Right lobe of liver (tissue), 6 donors: Measurements from ENCODE around the gene PPM1B. TPM values are rescaled to one million over a fixed set of nuclear protein-coding genes. Genes with fewer than 3 reads are reported as not detected.

Experiments used
- ATAC-seq, 4 donors: fragments of 200-7000 bp; cut with Tn5 transposase; one replicate each; pipeline ENCODE4 v1.9.1; 2020; ENCODE audit warnings: mild to moderate bottlenecking in 4 of 4, moderate library complexity in 4 of 4
- DNase-seq, 3 donors: peaks; one replicate each; pipeline ENCODE4 v3.0.0-alpha.2; 2020
- H3K27ac ChIP-seq, 3 donors: fragments of 200-600 bp; one replicate each; pipeline ENCODE4 v1.8.0; 2022
- H3K27me3 ChIP-seq, 2 donors: fragments of 200-600 bp; one replicate each; pipeline ENCODE4 v1.8.0; 2022
- H3K36me3 ChIP-seq, 4 donors: fragments of 200-600 bp; sonication (generic) in 1 of 4; one replicate each; pipeline versions ENCODE4 v1.5.1 to v1.8.0; 2017 to 2022; ENCODE audit warnings: control low read depth in 1 of 4
- H3K4me1 ChIP-seq, 4 donors: fragments of 200-600 bp; sonication (generic) in 1 of 4; one replicate each; pipeline versions ENCODE4 v1.5.1 to v1.8.0; 2017 to 2022; ENCODE audit warnings: control low read depth in 1 of 4
- H3K4me3 ChIP-seq, 3 donors: fragments of 200-600 bp; one replicate each; pipeline ENCODE4 v1.8.0; 2022
- H3K9me3 ChIP-seq, 4 donors: fragments of 200-600 bp; sonication (generic) in 1 of 4; one replicate each; pipeline versions ENCODE4 v1.5.1 to v1.8.0; 2017 to 2022; ENCODE audit warnings: control low read depth in 1 of 4
- CTCF ChIP-seq, 4 donors: fragments of 200-600 bp in 3 of 4; fragments of 450-650 bp in 1 of 4; IDR thresholded peaks; one replicate each; pipeline versions ENCODE4 v1.5.1 to v1.8.0; 2016 to 2022; ENCODE audit warnings: antibody characterized with exemption in 4 of 4, mild to moderate bottlenecking in 2 of 4
- POLR2A ChIP-seq: fragments of 450-650 bp; IDR thresholded peaks from one replicate; pipeline ENCODE4 v1.6.1; 2017; ENCODE audit warnings: antibody characterized with exemption, mild to moderate bottlenecking
- WGBS: methylation state at CpG from one replicate; pipeline ENCODE4 v1.1.6; 2018; ENCODE audit warnings: low coverage, low lambda C conversion rate; ENCODE audit not compliant: insufficient coverage; ENCODE audit errors: missing lambda C conversion rate; 5-methylcytosine and 5-hydroxymethylcytosine counted together
- intact Hi-C, 2 donors: fragments of 100-400 bp; cut with DNase I; formaldehyde crosslinking; loops; one replicate each; pipeline versions ENCODE4 v1.11.2 to v1.14.1; 2022
- total RNA-seq, 6 experiments: library from RNA; depleted of rRNA in 2 of 6; stranded (reverse); fragments of >200 nt in 2 of 6; fragmentation: NEBNext Ultra II Directional in 3 of 6; extraction: Animal tissue kit (Norgen Biotek cat#: 25700) in 3 of 6; gene quantifications; one replicate each; pipeline versions ENCODE4 v1.1.0 to v1.2.4, GENCODE V29; 2016 to 2023
- donor health status: DM: no; HTN: yes; CAD: no.
- donor health status: DM: no; HTN: no; CAD: no.
- donor health status: DM: no; HTN: no; CAD: no.
- donor health status: DM: no; HTN: yes; CAD: no.
- donor health status: DM: no; HTN: yes; CAD: no.

Gene PPM1B
- total RNA-seq, 6 experiments from 2014 or later: 20.4 to 43.3 (median 27.8) TPM

- H3K27ac ChIP-seq: no peak overlapping the region
- H3K27me3 ChIP-seq: no peaks in the 10 kb centered on the region
- ATAC-seq (peak in 3 of 4 donors; percentile 36 to 42 (median 40)), DNase-seq (no peak)
- peaks cover 0 to 31% (median 7%) of the 10 kb centered on the region in 4 donors for H3K4me1 ChIP-seq
- intact Hi-C loops: no loop called here
- TF ChIP-seq CTCF (IDR thresholded peaks at IDR 0.05): no peak
- TF ChIP-seq POLR2A: no peak
- 78% methylated on average over 2 of the region's 2 CpGs for WGBS
- no peaks in the 10 kb centered on the region for H3K36me3 ChIP-seq
- H3K9me3 ChIP-seq: no peaks in the 10 kb centered on the region
- H3K4me3 ChIP-seq: no peak overlapping the region
Observed at GRCh38 chr2:44181648-44182047, 13.0 kb downstream of the PPM1B start.

GRCh38 chr2:44184106-44184505 lies 15.4 kb downstream of the PPM1B start:
- no peaks in the 10 kb centered on the region for H3K36me3 ChIP-seq
- TF ChIP-seq POLR2A: no peak
- no peak for TF ChIP-seq CTCF (IDR thresholded peaks at IDR 0.05)
- peaks cover 0 to 31% (median 8%) of the 10 kb centered on the region in 4 donors for H3K4me1 ChIP-seq
- peak; percentile 36 to 62 (median 50) for ATAC-seq
- no peaks in the 10 kb centered on the region for H3K27me3 ChIP-seq
- intact Hi-C loops: no loop called here
- H3K9me3 ChIP-seq: no peaks in the 10 kb centered on the region
- WGBS: 50% methylated on average over 3 of the region's 3 CpGs
- H3K27ac ChIP-seq: no peak overlapping the region
- DNase-seq: no peak
- no peak overlapping the region for H3K4me3 ChIP-seq

DNA sequence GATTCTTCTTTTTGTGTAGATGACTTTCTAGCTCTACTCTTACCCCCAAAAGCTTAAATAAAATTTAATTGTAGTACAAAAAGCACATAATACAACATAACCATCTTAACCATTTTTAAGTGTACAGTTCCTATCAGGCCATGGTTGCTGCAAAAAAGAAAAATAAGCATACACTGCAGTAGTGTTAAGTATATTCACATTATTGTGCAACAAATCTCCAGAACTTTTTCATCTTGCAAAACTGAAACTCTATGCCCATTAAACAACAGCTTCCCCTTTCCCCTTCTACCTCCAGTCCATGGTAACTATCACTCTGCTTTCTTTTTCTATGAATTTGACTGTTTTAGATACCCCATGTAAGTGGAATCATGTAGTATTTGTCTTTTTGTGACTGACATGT lies 18.1 kb downstream of the PPM1B start:
- Histone ChIP-seq H3K9me3 (no peaks in the 10 kb centered on the region), H3K4me3 (no peak overlapping the region), H3K27ac (no peak overlapping the region), H3K36me3 (no peaks in the 10 kb centered on the region), H3K27me3 (no peaks in the 10 kb centered on the region), H3K4me1 (peaks cover 0 to 29% (median 4%) of the 10 kb centered on the region in 4 donors)
- ATAC-seq: peak in 3 of 4 donors; percentile 26 to 53 (median 52)
- intact Hi-C loops: no loop called here
- TF ChIP-seq CTCF (IDR thresholded peaks at IDR 0.05) (no peak), POLR2A (no peak)
- DNase-seq: no peak

DNA sequence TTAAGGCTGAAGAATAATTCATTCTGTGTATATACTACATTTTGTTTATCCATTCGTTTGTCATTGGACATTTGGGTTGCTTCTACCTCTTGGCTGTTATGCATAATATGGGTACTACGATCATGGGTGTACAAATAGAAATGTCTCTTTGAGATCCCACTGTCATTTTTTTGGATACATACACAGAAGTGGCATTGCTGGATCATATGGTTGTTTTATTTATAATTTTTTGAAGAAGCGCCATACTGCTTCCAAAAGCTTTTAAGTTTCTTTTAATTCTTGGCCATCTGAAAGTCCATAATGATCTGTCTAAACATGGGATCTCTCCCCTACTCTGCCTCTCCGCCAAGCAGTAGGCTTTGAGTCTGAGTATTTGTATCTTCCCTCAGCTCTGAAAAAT lies 18.6 kb downstream of the PPM1B start:
- Histone ChIP-seq H3K4me3 (no peak overlapping the region), H3K4me1 (peaks cover 0 to 29% (median 4%) of the 10 kb centered on the region in 4 donors), H3K27me3 (no peaks in the 10 kb centered on the region), H3K9me3 (no peaks in the 10 kb centered on the region), H3K27ac (no peak overlapping the region), H3K36me3 (no peaks in the 10 kb centered on the region)
- intact Hi-C loops: no loop called here
- DNase-seq: no peak
- TF ChIP-seq POLR2A (no peak), CTCF (IDR thresholded peaks at IDR 0.05) (no peak)
- 84% methylated on average over 4 of the region's 4 CpGs for WGBS
- no peak for ATAC-seq

DNA sequence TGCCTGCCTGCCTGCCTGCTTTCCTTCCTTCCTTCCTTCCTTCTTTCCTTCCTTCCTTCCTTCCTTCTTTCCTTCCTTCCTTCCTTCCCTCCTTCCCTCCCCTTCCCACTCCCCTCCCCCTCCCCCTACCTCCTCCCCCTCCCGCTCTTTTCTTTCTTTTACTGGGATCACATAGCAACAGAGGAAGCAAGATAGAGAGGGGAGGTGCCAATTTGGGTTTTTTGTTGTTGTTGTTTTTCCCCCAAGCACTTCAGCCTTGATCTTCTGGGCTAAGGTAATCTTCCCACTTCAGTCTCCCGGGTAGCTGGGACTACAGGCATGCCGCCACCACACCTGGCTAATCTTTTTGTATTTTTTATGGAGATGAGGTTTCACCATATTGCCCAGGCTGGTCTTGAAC lies 20.0 kb downstream of the PPM1B start:
- Histone ChIP-seq H3K9me3 (no peaks in the 10 kb centered on the region), H3K27ac (no peak overlapping the region), H3K36me3 (no peaks in the 10 kb centered on the region), H3K27me3 (no peaks in the 10 kb centered on the region), H3K4me1 (peaks cover 0 to 22% (median 4%) of the 10 kb centered on the region in 4 donors), H3K4me3 (no peak overlapping the region)
- DNase-seq (no peak), ATAC-seq (no peak)
- no peak for TF ChIP-seq CTCF (IDR thresholded peaks at IDR 0.05)
- no peak for TF ChIP-seq POLR2A
- intact Hi-C loops: no loop called here
- WGBS: 68% methylated on average over 2 of the region's 3 CpGs
